ENCODE data around the gene RASD2.

Gene RASD2

DNA sequence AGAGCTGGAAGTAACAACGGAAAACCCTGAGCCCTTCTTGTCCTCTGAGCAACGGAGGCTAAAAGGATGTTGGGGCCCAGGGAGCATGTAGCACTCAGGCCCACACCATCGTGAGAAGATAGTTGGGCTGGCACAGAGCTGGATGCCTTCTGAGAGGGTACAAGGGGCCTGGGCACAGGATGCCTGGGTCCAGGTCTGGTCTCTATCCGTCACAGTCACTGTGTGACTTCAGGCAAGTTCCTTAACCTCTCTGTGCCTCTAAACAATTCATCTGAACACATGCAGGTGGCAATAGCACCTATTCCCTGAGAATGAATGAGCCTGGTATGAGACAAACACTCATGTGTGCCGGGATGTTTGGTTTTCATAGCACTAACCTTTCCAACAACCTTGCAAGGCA is 47.3 kb downstream of the RASD2 start:
- no peak for DNase-seq

DNA sequence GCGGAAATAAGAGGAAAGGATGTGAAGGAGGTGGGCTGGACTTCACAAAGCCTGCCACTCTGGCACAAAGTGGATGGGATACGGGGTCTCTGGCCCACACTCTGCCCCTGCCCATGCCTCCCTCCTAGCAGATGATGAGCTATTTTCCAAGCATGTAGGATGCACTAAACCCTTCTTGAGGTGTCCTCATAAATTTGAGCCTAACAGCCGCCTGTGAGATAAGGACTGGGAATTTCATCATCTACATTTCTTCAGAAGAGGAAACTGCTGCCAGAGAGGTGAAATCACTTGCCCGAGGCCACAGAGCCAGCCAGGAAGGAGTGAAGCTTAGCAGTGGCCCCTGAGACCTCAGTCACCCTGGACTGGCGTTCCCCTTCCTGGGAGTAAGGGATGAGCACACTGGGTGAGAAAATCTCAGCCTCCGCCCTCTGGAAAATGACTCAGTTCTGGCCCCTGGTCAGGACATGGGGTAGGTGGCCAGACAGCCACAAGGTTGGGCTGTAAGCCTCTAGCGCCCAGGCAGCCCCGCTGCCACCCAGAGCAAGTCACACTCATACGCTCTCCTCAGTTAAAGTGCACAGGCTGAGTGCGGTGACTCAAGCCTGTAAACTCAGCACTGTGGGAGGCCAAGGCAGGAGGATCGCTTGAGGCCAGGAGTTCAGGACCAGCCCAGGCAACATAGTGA is 48.6 kb downstream of the RASD2 start:
- no peak for DNase-seq

GRCh38 chr22:35589756-35590093 is 49.1 kb downstream of the RASD2 start:
- no peak for DNase-seq

GRCh38 chr22:35590634-35591295 is 50.1 kb downstream of the RASD2 start:
- no peak for DNase-seq

- DNase-seq: no peak
Measured at GRCh38 chr22:35591714-35592417, 51.2 kb downstream of the RASD2 start.

DNA sequence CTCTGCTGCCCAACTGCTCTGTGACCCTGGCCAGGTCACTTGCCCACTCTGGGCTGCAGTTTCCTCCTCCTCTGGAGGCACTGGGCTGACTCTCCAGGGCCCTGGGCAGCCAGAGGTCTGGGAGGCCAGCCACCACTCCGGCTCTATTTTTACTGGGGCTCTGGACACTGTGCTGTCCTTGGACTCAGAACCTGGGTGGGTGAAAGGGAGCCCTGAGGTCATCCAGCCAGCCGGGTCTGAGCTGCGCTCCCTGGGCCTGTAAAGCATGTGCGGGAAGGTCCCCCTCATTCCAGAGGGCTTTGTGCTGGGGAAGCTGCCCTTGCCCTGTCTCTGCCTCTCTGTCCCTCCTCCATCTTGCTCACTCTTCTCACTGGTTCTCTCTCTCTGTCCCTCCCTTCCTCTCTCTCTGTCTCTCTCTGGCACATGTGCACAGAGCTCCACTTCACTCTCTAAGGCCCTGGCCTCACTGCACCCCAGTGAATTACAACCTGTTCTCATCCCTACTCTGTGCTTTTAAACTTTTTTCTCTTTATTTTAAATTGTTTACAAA is 51.9 kb downstream of the RASD2 start:
- DNase-seq: no peak

DNA sequence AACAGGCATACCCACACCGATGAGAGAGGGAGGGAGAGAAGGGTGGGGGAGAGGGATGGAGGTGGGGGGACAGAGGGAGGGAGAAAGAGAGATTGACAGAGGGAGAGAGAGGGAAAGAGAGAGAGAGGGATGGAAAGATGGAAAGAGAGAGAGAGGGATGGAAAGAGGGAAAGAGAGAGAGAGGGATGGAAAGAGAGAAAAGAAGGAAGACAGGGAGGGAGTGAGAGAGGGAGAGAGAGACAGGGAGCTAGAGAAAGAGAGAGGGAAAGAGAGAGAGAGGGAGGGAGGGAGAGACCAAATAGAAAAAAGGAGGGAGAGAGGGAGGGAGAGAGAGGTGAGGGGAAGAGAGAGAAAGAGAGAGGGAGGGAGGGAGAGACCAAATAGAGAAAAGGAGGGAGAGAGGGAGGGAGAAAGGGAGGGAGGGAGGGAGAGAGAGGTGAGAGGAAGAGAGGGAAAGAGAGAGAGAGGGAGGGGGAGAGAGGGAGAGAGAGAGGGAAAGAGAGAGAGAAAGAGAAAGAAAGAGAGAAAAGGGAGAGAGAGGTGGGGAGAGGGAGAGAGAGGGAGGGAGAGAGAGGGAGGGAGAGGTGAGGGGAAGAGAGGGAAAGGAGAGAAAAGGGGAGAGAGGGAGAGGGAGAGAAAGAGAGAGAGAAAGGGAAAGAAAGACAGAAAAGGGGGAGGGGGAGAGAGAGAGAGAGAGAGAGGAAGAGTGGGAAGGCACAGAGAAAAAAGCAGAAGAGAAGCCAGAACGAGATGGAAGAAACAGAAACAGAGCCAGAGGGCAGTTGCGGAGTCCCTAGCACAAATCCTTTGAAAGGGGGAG is 52.6 kb downstream of the RASD2 start:
- no peak for DNase-seq

DNA sequence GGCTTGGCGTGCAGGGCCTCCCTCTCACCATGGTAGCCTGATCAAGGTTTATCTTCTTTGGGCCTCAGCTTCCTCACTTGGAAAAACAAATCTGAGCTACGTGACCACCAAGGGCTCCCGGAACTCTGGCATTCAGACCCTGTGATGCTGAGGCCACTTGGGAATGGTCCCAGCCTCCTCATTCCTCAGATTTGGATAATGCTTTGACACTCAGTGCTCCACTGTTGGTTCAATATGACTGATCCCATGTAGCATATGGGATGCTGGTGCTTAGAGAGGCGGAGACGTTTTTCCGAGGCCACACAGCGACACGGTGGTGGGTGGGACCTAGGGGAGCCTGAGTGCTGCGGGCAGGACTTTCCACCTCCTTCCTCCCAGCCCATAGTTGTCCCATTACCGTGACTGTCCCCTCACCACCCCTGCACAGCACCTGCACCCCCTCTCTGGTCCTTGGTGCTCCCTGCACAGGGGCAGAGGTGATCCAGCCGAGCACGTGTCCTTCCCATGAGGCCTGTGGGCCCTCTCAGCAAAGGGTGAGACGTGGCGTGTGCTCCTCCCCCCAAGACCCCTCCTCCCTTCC is 53.4 kb downstream of the RASD2 start:
- no peak for DNase-seq

- DNase-seq: no peak
Measured at GRCh38 chr22:35594686-35595085, 54.1 kb downstream of the RASD2 start.

GRCh38 chr22:35596821-35597220 is 56.2 kb downstream of the RASD2 start:
- DNase-seq: no peak

DNA sequence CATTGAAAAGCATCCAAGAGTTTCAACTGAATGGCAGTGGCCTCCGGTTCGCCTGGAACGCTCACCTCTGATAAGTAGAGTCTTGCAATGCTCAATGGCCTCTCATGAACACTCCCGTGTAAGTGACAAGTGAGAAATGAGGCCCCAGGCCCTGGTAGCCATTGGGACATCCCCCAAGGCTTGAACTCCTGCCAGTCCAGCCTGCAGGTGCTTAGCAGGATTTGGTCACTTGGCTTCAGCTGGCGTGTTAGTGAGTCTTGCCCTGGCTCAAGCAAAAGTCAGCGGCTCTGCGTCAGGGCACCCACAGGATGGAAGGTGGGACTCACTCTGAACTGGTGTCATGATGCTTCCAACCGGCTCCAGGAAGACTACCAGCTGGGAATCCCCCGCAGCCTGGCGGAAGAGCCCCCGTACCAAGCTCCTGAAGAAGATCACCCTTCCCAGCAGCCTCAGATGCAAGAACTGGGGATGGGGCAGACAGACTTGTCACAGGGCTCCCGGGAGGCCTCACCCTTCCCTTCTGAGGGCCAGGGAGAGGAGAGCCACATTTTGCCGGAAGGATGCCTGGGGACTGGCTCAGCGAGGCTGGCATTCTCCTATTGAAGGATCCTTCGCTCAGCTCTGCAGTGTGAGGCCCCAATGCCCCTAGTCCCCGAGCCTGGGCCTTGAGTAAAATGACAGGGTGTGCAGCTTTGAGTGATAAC is 57.2 kb downstream of the RASD2 start:
- DNase-seq: no peak

GRCh38 chr22:35598396-35598710 is 57.7 kb downstream of the RASD2 start:
- DNase-seq: no peak

DNA sequence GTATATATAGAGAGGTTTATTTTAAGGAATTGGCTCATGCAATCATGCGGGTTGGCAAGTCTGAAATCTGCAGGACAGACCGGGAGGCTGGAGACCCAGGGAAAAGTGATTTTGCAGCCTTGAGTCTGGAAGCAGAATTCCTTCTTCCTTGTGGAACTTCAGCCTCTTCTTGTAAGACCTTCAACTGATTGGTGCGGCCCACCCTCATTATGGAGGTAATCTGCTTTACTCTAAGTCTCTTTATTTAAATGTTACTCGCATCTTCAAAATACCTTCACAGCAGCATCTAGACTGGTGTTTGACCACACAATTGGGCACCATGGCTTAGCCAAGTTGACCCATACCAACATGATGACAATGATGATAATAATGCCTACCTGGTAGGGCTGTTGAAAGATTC is 58.7 kb downstream of the RASD2 start:
- no peak for DNase-seq

GRCh38 chr22:35600476-35600875 is 59.8 kb downstream of the RASD2 start:
- DNase-seq: no peak

- no peak for DNase-seq
Measured at GRCh38 chr22:35601013-35601580, 60.5 kb downstream of the RASD2 start.

DNA sequence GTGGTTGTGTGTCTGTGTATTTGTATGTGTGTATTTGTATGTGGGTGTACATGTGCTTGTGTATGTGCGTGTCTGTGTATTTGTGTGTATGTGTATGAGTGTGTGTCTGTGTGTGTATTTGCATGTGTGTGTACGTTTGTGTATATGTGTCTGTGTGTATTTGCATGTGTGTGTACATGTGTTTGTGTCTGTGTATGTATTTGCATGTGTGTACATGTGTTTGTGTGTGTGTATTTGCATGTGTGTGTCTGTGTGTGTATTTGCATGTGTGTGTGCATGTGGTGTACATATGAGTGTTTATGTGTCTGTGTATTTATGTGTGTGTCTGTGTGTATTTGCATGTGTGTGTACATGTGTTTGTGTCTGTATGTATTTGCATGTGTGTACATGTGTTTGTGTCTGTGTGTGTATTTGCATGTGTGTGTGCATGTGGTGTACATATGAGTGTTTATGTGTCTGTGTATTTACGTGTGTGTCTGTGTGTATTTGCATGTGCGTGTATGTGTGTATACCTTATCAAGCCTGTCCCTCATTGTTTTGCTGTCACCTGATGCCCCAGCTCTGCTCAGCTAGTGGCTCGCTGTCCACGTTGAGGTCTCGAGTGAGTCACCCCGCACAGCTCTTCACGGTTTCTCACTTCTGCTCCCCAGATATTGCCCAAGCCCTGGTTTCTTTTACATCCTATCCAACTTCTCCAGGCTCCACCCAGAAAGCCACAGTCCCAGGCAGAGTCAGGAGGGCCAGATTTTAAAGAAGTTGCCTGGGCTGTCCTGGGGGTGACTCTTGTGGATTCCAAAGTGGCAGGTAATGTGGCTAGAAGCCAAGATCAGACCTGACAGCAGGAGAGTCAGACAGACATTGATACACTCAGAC is 61.3 kb downstream of the RASD2 start:
- DNase-seq: no peak
